ENCODE measurements around the gene CDC20. TPM values are rescaled to one million over a fixed set of nuclear protein-coding genes. Genes with fewer than 3 reads are reported as not detected.

The CDC20 gene
- total RNA-seq, 2 donors from 2014 or later: 2.3 TPM; not detected in 1

DNA sequence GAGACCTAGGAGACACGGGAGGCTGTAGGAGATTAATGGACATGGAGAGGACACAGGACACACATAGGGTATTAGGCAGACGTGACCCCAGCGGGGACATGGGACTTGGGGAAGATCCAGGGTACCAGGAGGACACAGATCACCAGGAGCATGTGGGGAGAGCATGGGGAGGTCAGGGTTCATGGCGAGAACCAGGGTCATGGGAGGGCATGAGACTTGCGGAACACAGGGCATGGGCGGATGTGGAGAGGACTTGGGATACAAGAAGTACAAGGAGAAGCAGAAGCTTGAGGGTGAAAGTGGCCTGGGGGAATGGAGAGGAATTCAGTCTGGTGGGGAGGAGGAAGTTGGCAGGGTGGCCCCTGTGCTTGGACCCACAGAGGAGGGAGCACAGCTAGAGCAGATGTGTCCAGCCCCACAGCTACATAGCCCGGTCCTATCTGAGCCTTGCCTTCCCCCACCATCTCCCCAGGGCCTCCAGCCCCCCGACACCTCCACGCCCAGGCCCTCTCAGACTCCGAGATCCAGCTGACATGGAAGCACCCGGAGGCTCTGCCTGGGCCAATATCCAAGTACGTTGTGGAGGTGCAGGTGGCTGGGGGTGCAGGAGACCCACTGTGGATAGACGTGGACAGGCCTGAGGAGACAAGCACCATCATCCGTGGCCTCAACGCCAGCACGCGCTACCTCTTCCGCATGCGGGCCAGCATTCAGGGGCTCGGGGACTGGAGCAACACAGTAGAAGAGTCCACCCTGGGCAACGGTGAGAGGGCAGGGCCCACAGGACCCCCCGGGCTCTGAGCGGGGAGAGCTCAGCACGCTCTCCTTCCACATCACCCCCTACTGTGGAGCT lies 45.9 kb upstream of the CDC20 start:
- H3K9me3 ChIP-seq: no peaks in the 10 kb centered on the region
- no peak overlapping the region for H3K27ac ChIP-seq
- DNase-seq (no peak), ATAC-seq (no peak)
- H3K27me3 ChIP-seq: no peaks in the 10 kb centered on the region
- 87 to 91% methylated on average over 9 to 24 of the region's 24 CpGs for WGBS, 2 donors
- H3K36me3 ChIP-seq (replicated peaks in 1 of 2; ENCODE audit: insufficient read depth in 1 of 2, low read depth in 2 of 2): no peaks in the 10 kb centered on the region
- no peaks in the 10 kb centered on the region for H3K4me1 ChIP-seq
- intact Hi-C loops (cut with DNase I): no loop called here
- TF ChIP-seq, protein P1, sequence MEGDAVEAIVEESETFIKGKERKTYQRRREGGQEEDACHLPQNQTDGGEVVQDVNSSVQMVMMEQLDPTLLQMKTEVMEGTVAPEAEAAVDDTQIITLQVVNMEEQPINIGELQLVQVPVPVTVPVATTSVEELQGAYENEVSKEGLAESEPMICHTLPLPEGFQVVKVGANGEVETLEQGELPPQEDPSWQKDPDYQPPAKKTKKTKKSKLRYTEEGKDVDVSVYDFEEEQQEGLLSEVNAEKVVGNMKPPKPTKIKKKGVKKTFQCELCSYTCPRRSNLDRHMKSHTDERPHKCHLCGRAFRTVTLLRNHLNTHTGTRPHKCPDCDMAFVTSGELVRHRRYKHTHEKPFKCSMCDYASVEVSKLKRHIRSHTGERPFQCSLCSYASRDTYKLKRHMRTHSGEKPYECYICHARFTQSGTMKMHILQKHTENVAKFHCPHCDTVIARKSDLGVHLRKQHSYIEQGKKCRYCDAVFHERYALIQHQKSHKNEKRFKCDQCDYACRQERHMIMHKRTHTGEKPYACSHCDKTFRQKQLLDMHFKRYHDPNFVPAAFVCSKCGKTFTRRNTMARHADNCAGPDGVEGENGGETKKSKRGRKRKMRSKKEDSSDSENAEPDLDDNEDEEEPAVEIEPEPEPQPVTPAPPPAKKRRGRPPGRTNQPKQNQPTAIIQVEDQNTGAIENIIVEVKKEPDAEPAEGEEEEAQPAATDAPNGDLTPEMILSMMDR (IDR thresholded peaks at IDR 0.05): no peak
- no peak for TF ChIP-seq POLR2A (IDR thresholded peaks at IDR 0.05)
- H3K4me3 ChIP-seq: no peak overlapping the region

DNA sequence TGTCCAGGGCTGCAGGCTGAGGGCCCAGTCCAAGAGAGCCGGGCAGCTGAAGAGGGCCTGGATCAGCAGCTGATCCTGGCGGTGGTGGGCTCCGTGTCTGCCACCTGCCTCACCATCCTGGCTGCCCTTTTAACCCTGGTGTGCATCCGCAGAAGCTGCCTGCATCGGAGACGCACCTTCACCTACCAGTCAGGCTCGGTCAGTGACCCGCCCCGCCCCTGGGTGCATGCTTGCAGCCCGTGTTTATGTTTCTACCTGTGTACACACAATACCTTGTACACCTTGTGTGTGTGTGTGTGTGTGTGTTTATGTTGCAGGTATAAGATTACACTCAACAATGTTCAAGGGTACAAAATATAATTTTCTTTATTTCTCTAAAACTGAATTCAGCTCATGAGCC lies 45.0 kb upstream of the CDC20 start:
- no peak for TF ChIP-seq POLR2A (IDR thresholded peaks at IDR 0.05)
- TF ChIP-seq, protein P1 (IDR thresholded peaks at IDR 0.05): no peak
- DNase-seq (no peak), ATAC-seq (no peak)
- Histone ChIP-seq H3K4me1 (no peaks in the 10 kb centered on the region), H3K9me3 (no peaks in the 10 kb centered on the region), H3K36me3 (replicated peaks in 1 of 2; ENCODE audit: insufficient read depth in 1 of 2, low read depth in 2 of 2) (no peaks in the 10 kb centered on the region), H3K27ac (no peak overlapping the region), H3K4me3 (no peak overlapping the region), H3K27me3 (no peaks in the 10 kb centered on the region)
- 86% methylated on average over 8 to 10 of the region's 10 CpGs for WGBS, 2 donors
- intact Hi-C loops (cut with DNase I): no loop called here

DNA sequence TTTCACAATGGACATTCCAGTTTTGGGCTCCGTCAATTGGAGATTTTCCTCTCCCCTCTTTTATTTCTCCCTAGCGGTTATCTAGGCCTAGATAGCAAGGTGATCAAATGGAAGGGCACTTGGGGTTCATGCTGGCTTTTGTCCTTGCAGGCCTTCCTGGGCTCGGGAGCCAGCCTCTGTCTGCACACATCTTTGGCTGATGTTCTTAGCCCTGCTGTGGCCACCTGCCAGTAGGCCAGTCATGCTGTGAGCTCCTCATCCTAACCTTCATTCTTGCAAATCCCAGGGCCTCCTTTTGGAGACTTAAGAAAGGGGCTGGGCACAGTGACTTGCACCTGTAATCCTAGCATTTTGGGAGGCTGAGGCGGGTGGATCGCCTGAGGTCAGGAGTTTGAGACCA lies 44.5 kb upstream of the CDC20 start:
- TF ChIP-seq POLR2A (IDR thresholded peaks at IDR 0.05): no peak
- no peaks in the 10 kb centered on the region for H3K36me3 ChIP-seq (replicated peaks in 1 of 2; ENCODE audit: insufficient read depth in 1 of 2, low read depth in 2 of 2)
- intact Hi-C loops (cut with DNase I): no loop called here
- H3K27me3 ChIP-seq: no peaks in the 10 kb centered on the region
- no peaks in the 10 kb centered on the region for H3K9me3 ChIP-seq
- no peak for ATAC-seq
- DNase-seq: no peak
- no peak overlapping the region for H3K27ac ChIP-seq
- 92 to 94% methylated on average over 5 of the region's 5 CpGs for WGBS, 2 donors
- H3K4me1 ChIP-seq: no peaks in the 10 kb centered on the region
- H3K4me3 ChIP-seq: no peak overlapping the region

DNA sequence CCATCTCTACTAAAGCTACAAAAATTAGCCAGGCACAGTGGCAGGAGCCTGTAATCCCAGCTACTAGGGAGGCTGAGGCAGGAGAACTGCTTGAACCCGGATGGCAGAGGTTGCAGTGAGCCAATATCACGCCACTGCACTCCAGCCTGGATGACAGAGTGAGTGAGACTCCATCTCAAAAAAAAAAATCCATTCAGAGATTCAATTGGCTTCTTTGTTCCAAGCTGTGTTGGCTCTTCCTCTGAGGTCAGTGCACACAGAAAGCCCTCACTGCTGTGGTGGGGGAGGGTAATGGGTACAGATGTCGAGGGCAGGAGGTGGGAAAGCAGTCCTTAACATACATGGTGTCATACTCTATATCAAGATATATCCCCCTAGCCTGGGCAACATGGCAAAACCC lies 43.3 kb upstream of the CDC20 start:
- Histone ChIP-seq H3K9me3 (no peaks in the 10 kb centered on the region), H3K4me1 (no peaks in the 10 kb centered on the region), H3K4me3 (no peak overlapping the region), H3K36me3 (replicated peaks in 1 of 2; ENCODE audit: insufficient read depth in 1 of 2, low read depth in 2 of 2) (no peaks in the 10 kb centered on the region), H3K27ac (no peak overlapping the region), H3K27me3 (no peaks in the 10 kb centered on the region)
- 67 to 82% methylated on average over 3 of the region's 3 CpGs for WGBS, 2 donors
- intact Hi-C loops (cut with DNase I): no loop called here
- no peak for ATAC-seq
- TF ChIP-seq, protein P1 (IDR thresholded peaks at IDR 0.05): no peak
- TF ChIP-seq POLR2A (IDR thresholded peaks at IDR 0.05): no peak
- DNase-seq: no peak

DNA sequence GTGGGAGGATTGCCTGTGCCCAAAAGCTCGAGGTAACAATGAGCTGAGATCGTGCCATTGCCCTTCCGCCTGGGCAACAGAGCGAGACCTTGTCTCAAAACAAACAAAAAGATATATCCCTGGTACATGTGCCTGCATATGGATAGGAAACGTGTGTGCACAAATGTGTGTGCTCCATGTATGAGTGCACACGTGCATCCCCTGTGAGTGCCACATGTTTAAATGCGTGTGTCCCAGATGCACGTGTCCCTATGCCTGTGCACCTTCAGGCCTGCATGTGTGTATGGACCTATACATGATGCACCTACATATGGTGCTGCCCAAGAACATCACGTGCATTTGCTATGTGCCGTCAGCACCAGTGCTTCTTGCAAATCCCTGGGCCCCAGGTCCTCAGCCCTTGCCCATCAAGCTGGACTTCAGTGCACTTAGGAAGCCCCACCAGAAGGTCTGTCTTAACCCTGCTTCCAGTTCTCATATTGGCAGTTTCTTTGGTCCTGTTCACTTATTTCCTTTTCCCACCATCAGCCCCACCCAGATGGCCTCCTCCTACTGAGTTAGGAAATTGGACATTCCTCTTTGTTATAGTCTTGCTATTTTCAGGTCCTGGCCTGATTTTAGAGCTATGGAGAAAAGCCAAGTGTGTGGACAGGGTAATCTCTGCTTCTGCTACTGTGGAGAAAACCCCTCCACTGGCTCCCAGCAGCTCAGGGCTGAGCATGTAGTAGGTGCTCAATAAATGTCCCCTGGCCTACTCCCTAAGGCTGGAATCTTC lies 42.6 kb upstream of the CDC20 start:
- Histone ChIP-seq H3K4me3 (no peak overlapping the region), H3K9me3 (no peaks in the 10 kb centered on the region), H3K4me1 (no peaks in the 10 kb centered on the region), H3K27me3 (no peaks in the 10 kb centered on the region), H3K27ac (no peak overlapping the region), H3K36me3 (replicated peaks in 1 of 2; ENCODE audit: insufficient read depth in 1 of 2, low read depth in 2 of 2) (no peaks in the 10 kb centered on the region)
- TF ChIP-seq POLR2A (IDR thresholded peaks at IDR 0.05): no peak
- TF ChIP-seq, protein P1 (IDR thresholded peaks at IDR 0.05): no peak
- intact Hi-C loops (cut with DNase I): no loop called here
- ATAC-seq: no peak
- 88 to 93% methylated on average over 10 of the region's 10 CpGs for WGBS, 2 donors
- no peak for DNase-seq
